Fibroblast of pulmonary artery (primary cell): Measurements from ENCODE around the gene PNPO.
"Not testable (repeated sequence)": the region's sequence is repeated elsewhere in the genome, so short reads cannot be mapped to it uniquely, and the experiment has no call there.

ENCODE experiments used
- DNase-seq: peaks from one replicate; pipeline ENCODE4 v3.0.0-alpha.2; 2010; ENCODE audit warnings: low read depth
- H3K4me3 ChIP-seq: replicated peaks from 2 replicates; pipeline ENCODE4 v1.5.1; 2011; ENCODE audit warnings: low read depth, mild to moderate bottlenecking, control low read depth, low read length, moderate library complexity
- CTCF ChIP-seq: IDR thresholded peaks from 2 replicates; pipeline ENCODE4 v1.5.1; 2011; ENCODE audit warnings: mild to moderate bottlenecking, control low read depth, low read length, inconsistent platforms; ENCODE audit errors: missing control alignments

PNPO gene

GRCh38 chr17:47982645-47983390, 41.4 kb downstream of the PNPO start:
- DNase-seq, result no peak

GRCh38 chr17:47983492-47984223, 42.3 kb downstream of the PNPO start:
- TF ChIP-seq CTCF, result no peak
- DNase-seq, result no peak
- no peak overlapping the region for H3K4me3 ChIP-seq

More at GRCh38 chr17:47982645-47983390, 41.4 kb downstream of the PNPO start:
- no peak for TF ChIP-seq CTCF
- no peak overlapping the region for H3K4me3 ChIP-seq

- H3K4me3 ChIP-seq, result no peak overlapping the region
- no peak for DNase-seq
- TF ChIP-seq CTCF, result no peak
Observed at GRCh38 chr17:47986520-47986919, 45.1 kb downstream of the PNPO start.

- no peak for TF ChIP-seq CTCF
- no peak overlapping the region for H3K4me3 ChIP-seq
- no peak for DNase-seq
Observed at GRCh38 chr17:47987240-47987835, 46.0 kb downstream of the PNPO start.

- not testable (repeated sequence) for DNase-seq
Observed at GRCh38 chr17:47988445-47988844, 47.1 kb downstream of the PNPO start.

GRCh38 chr17:47989159-47989558, 47.8 kb downstream of the PNPO start:
- no peak for TF ChIP-seq CTCF
- H3K4me3 ChIP-seq, result no peak overlapping the region
- DNase-seq, result no peak

More at GRCh38 chr17:47988445-47988844, 47.1 kb downstream of the PNPO start:
- H3K4me3 ChIP-seq, result not testable (repeated sequence)

- no peak overlapping the region for H3K4me3 ChIP-seq
- no peak for DNase-seq
- no peak for TF ChIP-seq CTCF
Observed at GRCh38 chr17:47989700-47990099, 48.3 kb downstream of the PNPO start.
